GM18867 (cell line): Measurements from ENCODE around the gene ETV6.

ENCODE experiments used
- ATAC-seq: cut with Tn5 transposase; IDR thresholded peaks from one replicate; pipeline ENCODE4 v1.9.1; 2021; ENCODE audit warnings: mild to moderate bottlenecking, moderate library complexity; ENCODE audit not compliant: unreplicated experiment

ETV6 gene

DNA sequence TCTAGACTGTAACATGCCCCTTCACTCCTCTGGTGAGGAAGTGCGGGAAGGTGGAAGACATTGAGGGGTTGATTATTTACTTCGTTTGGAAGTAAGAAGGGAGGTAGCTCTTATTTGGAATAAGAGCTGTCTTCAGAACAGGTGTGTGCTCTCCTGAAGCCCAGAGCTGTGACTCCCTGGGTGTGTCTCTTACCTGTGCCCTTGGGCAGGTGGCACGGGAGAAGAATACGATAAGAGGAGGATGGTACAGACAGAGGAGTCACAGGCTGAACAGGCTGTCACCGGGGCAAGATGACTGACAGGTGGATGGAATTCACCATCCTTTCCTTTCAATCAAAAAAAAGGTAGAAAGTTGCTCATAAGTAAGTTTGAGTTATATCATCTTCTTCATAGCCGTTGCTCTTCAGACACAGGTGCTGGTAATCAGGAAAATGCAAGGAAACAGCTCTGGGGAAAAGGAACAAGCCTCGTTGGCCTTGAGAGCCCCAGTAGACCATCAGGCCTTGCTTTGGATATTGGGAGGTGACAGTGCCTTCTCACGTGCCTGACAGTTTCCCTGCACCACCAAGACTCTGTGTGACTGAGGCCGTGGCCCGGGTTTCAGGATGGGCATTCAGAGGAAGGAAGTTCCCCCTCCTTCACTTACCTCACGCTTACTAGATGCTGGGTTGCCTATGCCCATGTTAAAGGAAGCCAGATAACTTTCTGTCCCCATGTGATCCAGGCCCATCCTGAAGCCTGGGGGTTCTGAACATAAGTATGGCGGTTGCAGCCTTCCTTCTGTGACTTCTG lies 120.4 kb downstream of the ETV6 start:
- ATAC-seq: no peak

DNA sequence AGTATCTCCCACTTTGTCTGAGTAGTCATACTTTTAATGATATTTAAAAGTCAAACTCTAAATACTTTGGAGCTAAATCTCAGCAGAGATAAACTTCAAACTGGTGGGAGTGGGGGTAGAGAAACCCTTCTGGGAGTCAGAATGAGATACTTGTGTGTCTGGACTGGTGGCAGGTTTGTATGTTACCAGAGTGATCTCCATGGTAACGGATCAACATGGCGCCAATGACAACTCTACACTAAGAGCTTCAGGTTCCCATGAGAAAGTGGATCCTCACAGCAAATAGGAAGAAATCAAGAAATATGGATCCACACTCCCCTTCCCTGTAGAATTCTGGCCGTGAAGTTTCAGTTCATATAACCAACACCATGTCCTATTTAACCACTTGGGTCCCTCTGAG lies 121.9 kb downstream of the ETV6 start:
- no peak for ATAC-seq

DNA sequence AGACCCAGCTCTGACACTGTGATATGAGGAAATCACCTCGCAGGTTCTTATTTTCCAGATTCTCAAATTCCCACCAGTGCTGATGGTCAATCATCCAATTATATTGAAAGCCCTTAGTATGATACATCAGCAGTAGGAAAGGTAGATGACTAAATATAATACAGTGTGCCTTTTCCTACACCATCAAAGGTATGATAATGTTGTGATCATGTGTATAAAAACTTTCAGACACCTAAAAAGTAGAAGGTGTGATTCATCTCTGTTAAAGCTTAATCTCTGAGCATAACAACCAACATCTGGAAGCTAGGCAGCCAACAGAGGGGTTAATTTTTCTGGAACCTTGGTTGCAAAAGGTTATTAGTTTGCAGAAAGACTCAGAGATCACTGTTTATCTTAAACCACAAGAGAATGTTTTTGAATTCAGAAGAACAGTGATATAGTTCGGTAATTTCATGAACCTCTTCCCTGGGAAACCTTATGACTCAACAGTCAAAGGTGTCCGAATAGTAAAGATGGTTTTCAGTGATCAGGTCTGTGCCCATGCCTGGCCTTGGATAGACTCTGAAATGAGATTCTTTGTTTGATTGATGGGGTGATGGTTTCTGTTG lies 122.5 kb downstream of the ETV6 start:
- ATAC-seq: no peak

DNA sequence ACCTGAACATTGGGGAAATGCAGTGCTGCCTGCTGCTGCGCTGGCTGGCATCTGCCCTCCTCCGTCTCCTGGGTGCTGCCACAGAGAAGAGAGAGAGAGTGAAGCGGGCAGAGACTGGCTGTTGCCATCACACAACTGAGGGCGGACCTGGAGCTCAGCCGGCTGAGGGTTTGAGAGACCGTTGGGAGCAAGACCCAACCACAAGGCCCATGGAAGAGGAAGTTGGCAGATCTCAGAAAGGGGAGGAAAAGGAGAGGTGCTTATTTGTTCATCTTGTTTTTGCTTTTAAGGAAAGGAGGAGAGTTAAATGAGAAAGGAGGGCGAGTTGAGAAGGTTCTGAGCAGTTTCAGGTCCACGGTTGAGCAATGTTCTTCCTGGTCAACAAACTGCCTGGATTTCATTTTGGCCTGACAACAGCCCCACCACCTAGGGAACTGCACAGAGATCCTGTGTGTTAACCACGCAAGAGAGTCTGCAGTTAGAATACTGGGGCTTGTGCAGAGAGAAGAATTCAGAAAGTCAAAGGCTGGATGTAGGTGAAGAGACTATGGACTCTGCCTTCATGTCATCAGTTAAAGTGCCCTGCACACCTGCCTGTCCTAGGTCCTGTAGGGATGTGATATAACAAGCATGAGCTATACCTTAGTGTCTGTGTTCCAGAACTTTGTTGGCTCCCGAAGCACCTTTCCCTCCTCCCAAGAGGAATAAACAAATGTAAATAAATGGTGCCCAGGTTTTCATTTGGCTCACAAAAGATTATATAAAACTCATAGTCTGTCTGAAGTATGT lies 124.6 kb downstream of the ETV6 start:
- ATAC-seq: no peak

DNA sequence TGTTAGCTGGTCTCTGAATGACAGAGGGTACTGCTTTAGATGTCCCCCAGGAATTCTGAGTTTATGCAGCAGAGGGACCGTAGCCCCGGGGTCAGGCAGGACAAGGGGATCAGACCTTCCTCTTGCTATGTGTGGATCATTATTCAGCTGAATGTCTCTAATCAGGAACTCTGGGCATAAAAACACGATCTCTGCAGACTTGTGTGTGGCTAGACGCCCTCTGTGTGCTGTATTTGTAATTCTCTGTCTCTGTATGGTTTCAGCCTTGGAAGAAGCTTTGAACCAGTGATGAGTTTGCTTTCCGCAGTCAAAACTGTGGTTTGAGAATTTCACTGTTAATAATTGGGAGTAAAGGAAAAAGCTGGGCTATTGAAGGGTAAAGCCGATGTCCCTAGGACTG lies 125.3 kb downstream of the ETV6 start:
- ATAC-seq: no peak

DNA sequence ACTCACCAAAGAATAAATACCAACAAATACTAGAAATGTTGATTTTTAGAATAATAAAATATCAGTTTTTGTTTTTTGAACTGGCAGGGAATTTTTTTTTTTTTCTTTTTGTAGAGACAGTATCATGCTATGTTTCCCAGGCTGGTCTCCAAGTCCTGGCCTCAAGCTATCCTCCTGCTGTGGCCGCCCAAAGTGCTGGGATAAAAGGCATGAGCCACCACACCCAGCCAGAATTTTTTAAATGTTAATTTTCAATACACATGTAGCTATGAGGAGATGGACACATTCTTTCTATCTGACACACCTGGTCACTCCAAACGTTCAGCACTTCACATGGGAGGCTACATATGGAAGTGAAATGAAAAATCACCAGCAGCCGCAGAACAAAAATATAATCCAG lies 126.8 kb downstream of the ETV6 start:
- ATAC-seq: no peak

DNA sequence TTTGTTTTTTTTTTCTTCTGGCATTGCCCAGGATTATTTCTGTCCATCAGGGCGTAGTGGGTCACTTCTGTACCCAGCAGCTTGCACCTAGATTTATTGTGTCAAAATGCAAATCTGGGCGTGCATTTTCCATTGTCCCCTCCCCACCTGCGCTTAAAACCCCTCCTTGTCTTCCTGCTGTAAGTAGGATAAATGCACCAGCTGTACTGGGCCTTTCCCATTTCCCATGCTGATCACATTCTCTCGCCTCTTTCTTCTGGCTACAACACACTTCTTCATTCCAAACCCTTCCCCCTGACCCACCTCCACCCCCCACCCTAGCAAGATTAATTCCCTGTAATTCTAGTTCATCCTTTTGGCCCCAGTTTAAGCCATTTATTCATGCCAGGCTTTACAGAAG lies 128.0 kb downstream of the ETV6 start:
- no peak for ATAC-seq

DNA sequence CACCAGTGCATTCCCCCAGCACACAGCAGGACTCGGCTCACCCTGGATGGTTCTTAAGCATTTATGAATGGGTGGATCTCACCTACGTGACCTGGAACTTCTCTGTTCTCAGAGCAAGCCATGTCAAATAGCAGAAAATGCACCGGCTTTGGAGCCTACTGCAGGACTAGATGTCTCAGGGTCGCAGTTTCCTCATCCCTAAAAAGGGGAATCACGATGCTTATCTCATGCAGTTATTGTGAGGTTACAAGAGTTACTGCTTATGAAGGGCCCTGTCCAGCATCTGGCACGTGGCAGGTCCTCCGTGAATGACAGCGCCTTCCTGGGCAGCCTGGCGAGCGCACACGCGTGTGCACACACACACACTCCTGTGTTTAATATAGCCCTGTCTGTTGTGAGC lies 128.5 kb downstream of the ETV6 start:
- no peak for ATAC-seq

DNA sequence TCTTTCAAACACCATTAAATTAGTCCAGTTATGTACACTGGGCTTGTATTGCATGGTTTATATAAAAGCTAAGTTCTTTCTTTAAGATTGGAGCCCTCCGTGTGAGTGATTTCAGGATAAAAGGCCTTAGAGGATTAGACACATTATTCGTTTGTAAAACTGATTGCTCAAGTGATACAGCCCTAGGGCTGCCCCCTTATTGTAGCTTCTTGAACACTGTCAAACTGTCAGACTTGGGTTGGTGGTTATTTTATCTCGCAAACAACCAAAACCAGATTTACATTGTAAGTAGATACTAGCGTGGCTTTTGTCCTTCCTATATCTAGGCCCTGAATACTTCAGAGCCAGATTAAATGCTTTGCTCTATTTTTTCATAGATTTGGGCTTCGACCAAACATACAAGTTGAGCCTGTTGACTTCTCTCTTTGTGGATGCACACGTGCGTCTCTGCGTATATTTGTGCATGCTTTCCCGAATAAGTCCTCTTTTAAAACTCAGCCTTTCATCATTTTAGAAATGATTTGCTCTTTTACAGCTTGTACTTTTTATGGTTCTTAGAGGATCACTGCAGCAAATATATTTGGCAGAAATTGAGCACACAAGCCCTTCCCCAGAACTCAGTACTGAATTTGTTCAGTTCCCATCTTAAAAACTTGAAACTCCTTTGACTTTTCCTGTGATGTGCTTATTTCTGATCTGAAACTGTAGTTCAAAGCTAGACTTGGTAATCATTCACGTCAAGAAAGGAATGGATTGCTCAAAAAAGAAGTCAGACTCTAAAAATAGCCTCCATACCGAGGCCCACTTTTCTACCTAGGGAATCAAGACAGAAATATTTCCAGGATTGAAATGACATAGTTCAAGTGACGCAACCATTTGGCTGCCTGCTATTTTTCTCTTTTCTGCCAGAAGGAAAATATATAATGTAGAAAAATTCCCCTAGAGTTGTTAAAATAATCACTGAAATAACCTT lies 129.5 kb downstream of the ETV6 start:
- no peak for ATAC-seq

DNA sequence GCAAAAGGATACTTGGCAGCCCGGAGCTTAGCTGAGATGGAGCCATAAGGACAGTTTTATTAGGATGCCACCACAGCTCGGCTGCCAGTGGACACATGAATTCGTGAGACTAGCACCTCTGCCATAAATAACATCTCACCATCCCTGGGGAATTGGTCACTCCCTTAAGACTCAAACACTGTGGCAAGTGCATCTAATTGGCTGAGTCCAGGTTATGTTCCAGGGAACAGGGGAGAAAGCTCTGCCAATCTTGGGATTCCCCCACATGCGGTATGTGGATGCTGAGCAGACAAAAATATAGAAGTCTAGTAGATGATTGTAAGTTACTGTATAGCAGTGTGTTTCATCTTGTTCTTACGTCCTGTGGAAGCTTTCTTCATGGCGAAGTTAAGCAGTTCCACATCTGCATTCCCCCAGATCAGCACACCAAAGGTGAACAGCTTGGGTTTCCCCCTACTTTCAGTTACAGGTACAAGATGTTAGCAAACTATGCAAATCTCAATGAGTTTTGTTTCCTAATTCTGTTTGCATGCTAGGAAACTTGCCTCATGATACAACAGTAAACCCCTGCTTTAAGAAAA lies 131.1 kb downstream of the ETV6 start:
- peak; percentile 90 for ATAC-seq

DNA sequence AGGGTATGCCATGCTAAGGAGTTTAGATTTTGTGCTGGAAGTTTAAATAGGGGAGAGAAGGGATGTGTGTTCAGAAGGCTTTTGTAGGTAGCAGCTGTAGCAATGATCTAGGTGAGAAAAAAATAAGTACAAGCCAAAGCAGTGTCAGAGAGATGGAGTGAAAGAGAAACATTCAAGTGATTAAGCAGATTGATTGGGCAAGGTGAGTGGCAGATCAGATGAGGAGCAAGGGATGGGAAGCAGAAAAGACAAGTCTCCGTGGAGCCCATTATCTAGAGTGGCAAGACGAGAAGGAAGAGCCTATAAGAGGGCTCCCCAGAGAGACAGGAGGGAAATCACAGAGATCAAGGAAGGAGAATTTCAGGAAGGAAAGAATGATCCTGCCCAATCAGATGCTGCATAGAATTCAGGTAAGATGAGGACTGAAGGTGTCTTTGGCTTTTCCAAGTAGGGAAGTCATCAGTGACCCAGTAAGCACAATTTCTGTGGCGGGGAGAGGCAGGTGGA lies 133.5 kb downstream of the ETV6 start:
- ATAC-seq: no peak

DNA sequence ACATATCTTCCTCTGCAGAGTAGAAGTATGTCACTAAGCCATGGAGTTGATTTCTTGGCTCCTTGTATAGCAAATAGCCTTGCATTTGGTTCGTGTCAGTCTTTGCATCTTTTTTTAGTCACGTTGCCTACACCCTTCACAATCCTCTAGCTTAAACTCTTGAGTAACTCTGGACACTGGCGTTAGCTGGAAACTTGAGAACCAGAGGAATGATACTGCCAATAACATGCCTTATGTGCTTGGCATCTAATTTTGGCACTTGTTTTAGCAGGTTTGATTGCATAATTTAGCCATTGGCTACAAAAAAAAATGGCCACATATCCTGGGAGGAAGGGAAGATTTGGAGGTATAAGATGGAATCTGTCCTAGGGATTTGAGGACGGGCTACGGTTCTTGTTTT lies 136.2 kb downstream of the ETV6 start:
- ATAC-seq: no peak

DNA sequence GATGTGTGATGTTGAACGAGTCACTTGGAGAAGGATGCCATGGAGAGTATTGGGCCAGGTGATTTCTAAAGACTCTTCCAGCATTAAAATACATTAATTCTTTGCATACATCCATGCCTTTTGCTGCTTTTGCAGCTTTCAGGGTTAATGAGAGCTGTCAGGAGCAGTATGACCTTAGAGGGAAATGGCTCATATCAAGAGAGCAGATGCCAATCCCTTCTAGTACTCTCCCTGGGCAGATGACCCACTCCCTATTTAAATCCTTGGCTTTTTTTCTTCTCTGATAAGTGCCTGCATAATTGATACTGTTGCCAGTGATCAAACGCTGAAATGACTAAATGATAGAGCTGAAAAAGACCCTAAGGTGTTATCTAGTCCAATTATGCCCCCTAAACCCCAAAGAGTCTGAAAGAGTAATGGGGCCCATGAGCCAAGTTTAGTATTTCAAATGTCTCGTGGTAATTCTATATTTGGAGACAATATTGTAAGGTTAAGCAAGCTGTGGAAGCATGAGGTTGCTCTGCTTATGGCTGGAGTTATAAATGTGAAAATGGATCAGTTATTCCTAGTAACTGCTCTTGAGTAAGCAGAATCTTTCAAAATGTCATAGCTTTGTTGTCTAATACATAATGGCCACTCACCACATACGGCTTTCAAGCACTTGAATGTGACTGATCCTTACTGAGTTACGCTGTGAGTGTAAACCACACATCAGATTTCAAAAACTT lies 137.3 kb downstream of the ETV6 start:
- ATAC-seq: no peak

DNA sequence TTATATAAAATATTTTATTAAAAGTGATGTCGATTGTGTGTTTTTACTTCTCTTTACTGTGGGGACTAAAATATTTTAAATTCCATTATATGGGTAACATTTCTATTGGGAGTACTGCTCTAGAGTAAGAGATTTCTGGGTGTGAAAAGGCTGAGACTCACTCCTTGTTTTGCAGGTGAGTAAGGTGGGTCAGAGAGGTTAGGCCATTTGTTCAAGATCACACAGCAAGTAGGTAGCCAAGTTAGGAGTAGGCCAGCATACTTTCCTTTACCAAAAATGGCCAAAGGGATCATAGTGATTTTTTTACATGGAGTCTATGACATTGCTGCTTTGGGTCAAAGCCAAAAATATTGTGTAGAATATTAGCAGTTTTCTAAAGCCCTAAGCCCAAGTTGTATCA lies 138.0 kb downstream of the ETV6 start:
- ATAC-seq: no peak

DNA sequence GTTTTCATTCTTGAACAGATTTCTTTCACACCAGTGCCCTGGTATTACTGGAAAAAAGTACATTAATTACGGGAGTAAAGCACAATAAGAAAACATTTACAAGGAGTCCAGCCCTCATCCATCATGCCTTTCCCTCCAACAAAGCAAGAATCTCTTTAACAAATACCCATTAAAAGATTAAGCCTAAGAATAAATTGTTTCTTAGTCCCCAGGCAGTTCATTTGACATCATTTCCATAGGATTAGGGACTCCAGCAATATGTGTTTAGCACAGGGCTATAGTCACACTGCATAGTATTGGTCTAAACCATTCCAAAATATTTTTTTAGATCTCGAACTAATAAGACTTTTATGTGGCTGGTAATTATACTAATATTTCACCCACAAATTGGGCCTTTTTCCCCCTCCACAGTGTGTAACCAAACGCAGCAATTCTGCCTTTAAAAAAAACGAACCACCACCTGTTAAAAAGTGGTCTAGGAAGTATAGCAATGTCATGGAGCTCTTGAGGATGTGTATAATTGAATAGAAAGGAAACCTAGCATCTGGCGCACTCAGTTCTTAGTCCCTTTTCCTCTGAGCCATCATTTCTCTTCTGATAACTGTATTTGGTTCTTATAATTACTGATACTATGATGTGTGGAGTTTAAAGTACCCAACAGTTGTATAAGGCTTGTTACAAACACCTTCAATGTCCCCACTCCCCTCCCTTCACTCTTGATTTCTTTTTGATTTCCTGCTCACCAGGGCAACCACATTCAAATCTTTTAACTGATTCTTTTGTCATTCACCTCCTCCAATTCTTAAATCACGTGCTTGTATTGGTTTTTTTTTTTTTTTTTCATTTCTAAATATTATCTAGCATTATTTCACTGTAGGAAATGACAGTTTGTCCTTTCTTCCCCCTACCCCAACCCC lies 138.7 kb downstream of the ETV6 start:
- no peak for ATAC-seq

DNA sequence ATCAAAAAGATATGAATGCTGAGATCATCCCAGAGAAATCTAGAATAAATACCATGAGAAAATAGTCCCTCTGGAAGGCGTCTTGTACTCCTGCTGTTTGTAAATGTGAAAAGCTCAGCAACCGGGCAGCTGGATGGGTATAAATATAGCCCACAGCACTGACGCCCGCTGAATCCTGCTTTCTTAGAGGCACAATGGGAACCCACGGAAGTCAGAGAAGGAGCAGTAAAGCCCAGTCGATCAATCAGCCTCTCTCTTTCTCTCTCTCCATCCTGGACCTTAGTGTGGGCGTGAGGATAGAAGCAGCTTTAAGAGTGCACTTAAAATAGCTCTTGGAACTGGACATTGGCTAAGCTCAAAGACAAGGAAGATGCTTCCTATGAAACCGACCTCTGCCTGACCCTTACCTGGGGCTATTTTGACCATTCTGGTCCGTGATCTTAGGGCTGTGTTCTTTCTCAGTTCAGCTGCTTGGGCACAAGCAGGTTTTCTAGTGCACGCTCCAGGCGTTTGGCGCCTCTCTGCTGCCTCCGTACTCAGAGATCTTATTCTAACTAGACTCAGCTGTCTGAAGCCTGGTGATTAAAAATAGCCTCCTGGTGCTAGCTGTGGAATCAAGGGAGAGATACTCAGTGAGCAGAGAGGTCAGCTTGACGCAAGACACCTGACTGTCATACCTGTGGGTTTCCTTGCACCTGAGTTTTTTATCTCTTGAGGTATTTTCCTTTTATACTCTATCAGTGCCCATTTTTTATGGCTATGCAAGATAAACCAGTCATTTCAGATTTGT lies 144.6 kb downstream of the ETV6 start:
- ATAC-seq: no peak

DNA sequence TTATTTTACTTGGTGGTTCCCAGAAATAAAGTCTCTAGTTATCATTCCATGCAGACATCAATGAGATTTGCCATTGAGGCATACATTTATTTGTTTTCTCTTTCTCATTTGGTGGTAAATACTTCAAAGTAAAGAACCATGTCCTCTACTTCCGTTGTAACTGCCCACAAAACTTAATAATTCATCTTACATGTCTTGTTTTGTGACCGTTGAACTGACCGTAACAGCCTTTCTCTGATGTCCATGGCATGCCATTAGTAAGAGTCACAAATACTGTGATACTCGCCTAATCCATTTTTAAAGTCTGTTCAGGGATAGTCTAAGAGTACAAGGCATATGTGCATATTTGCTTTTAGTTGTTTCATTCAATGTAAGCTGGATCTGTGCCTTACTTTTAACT lies 145.3 kb downstream of the ETV6 start:
- ATAC-seq: no peak
